Activated T-helper 1 cell treated with anti-CD3 and anti-CD28 coated beads, Interleukin-2, amount 50 U/mL, for 16 hours (primary cell): ENCODE data around the gene RPUSD4.

Experiments
- DNase-seq, 2 donors: peaks; one replicate each; pipeline ENCODE4 v3.0.0-alpha.2; 2020; ENCODE audit warnings: low read depth in 1 of 2, low spot score in 1 of 2

RPUSD4 gene

DNA sequence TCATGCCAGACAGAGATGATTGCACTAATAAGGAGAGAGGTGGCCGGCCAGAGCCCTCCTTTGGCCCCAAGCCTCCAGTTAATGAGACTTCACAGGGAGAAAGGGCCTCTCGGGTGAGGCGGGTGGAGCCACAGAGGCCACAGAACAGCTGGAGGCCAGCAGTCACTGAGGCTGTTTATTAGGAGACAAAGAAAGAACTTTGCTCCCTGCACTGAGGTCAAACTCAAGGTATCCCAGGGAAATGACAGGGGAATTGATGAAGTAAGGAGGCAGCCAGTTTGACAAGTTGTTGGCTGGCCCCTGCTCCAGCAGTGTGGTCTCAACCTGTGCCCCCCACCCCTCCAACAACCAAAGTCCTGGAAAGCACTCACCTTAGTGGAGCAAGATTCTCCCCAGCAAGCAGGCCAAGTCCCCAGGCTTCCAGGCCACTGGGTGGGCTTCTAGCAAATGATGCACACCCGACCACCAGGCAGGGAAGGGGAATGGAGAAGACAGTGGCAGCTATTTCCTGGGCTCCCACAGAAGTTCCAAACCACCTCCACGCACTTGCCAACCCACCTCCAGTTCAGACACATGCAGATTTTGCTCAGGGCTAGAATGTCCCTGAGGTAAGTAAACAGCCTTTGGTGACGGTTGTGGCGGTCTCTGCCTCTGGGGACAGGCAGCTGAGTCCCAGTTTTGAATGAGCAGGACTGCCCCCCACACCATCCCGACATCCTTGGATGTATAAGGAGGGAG, 53.2 kb downstream of the RPUSD4 start:
- DNase-seq = no peak

DNA sequence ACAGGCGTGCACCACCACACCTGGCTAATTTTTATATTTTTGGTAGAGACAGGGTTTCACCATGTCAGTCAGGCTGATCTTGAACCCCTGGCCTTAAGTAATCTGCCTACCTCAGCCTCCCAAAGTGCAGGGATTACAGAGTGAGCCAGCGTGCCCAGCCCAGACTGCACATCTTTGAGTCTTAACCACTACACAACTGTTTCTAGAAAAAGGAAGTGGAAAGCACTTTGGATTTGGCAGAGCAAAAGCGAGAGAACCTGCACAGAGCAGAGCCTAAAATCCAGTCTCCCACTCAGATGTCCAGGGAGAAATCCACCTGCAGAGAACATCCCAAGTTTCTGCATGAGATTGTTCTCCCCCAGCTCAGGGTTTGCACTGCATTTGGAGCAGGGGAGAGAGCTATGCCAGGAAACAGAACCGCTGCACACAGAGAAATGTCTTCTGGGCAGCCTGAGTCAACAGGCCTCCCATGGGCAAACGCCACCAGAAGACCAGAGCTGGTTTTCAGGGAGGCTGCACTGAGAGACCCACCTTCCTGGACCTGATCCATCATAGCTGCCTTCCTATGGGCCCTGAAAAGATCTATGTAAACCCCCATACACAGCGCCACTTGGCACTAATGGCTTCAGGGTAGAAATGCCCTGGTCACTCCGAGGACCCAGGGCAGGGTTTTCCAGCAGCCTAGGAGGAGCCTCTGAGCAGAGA, 54.0 kb downstream of the RPUSD4 start:
- no peak for DNase-seq

DNA sequence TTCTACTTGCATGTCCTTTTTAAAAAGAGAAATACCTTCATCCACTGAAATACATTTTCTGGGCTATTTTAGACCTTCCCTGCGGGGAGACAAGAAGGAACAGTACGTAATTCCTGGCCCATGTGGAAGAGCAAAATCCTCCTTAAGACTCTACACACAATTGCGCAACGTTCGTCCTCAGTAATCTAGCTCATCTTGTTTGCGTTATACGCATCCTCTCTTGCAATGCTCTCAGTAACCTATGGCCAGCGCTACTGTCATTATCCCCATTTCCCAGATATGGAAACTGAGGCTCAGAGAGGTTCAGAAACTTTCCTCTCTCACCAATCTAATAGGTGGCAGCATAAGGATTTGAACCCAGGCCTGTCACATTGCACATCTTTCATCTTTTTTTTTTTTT, 54.6 kb downstream of the RPUSD4 start:
- no peak for DNase-seq

DNA sequence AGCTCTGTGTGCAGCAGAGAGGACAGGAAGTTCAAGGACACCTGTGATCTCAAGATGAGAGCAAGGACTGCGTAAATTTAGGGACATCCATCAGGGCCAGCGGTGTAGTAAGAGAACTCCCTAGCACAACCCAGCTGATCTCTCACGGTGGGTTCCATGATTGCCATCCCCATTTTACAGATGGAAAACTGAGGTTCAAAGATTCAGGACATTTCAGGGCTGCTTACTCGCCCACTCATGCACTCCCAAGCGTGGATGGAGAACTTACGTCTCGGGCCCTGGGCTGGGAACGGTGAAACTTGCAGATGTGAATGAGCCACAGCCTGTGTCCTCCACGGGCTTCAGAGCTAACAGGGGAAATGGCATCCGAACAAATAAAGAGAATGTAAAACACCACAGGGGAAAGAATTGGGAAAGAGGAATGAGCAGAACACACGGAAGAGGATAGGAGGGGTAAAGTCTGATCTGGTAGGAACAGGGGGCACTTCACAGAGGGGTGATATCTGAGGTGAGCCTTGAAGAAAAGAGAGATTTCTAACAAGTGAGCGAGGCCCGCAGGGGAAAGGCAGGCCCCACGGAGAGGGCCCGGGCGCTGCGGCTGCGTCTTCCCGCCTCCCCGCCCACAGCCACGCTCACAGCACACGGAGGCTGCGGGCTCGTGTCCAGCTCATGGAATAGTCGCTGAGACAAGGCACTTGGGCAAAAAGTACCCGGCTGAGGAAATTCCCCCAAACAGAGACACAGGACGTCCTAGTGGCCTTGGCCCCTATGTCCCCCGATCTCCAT, 55.9 kb downstream of the RPUSD4 start:
- DNase-seq = no peak

DNA sequence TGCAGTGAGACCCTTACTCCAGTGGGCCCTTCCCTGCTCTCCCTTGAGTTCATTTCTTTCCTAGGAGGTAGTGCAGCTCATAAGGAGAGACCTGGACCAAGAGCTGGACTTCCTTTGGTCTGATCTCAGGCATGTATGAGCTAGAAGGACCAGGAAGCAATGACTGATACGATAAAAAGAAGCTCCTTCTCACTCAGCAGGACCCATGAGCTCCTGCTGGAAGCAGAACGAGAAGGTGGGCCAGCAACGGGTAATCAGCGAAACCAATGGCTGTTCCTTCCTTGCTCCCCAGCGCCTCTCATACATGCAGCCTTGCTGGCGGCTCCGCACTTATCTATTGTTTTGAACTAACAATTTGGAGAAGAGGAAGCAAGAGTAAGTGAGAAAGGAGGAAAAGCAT, 56.8 kb downstream of the RPUSD4 start:
- no peak for DNase-seq

DNA sequence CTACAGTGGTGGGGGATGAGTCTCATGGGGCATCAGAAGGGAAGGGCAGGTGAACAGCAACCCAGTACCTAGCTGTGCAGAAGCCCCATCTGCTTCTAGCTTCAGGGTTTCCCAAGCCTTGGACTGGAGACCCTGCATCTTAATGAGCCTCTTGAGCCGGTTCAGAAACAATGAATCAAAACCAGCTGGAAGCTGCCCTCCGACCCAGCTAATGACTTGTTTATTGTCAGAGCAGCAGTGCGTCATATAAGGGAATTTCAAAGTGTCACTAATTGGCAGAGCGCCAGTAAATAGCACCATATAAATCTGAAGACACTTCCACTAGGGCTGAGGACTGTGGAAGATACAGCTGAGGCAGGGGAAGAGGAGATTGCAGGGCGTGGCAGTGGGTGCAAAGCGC, 57.5 kb downstream of the RPUSD4 start:
- no peak for DNase-seq

DNA sequence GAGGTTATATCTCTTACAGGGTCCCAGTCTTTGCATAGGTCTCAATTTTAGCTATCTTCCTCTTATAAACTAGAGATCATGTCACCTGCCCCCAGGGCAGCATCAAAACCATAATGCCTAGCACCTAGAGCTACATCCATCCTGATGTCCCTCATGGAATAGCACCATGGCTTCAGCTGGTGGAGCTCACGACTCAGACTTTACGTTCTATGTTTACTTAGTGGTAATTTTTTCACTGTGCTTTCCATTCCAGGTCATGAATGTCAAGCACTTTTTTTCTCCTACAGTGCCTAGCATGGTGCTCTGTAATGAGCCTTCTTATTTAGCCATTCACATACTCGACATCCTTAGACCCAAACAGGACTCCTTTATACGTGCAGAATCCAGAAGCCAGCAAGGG, 58.4 kb downstream of the RPUSD4 start:
- no peak for DNase-seq

DNA sequence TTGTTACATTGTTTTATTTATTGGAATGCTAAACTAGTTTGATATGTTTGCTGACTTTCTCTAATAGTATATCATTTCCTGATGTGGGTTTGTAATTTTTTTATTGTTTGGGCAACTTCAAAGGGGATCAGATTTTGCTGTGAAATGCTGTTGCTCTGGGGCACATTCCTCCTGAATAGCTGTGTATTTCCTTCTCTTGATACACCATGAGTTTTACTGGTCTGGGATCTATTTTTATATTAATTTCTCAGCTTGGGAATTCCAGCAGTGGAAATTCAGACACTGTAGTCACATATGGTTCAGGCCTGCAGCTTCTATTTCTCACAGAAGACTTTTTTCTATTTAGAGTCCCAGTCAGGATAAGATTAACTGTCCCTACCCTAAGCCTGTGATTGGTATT, 58.9 kb downstream of the RPUSD4 start:
- DNase-seq = no peak

DNA sequence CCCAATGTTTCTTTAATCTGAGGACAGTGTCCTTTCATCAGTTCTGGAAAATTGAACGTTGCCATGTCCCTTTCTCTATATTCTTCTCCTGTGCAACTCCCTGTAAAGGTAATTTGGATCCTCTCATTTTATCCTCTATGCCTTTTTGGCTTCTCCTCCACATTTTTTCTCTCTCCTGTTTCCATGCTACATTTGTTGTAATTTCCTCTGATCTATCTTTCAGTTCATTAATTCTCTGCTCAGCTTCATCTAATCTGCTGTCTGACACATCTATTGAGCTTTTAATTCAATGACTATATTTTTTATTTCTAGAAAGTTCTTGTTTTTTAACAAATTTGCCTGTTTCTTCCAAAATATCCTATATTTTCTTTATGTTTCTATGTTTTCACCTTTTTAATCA, 59.3 kb downstream of the RPUSD4 start:
- DNase-seq = no peak
